DND-41 (cell line): ENCODE results near the gene PIEZO1.

Experiments used
- ATAC-seq: fragments of 200-7000 bp; cut with Tn5 transposase; 3 replicates; pipeline ENCODE4 v1.9.1; 2021; ENCODE audit warnings: low read depth; ENCODE audit not compliant: insufficient read depth
- DNase-seq: peaks from one replicate; pipeline ENCODE4 v3.0.0-alpha.2; 2020
- H2AFZ ChIP-seq: 2 replicates; pipeline ENCODE4 v1.6.0; 2012; ENCODE audit warnings: low read depth, low read length
- H3K27ac ChIP-seq: 2 replicates; pipeline ENCODE4 v1.5.1; 2012; ENCODE audit warnings: low read length, inconsistent platforms
- H3K27me3 ChIP-seq: fragments of 200-600 bp; sonication (generic); 2 replicates; pipeline ENCODE4 v1.6.0; 2012; ENCODE audit warnings: low read length, mild to moderate bottlenecking, inconsistent platforms; ENCODE audit not compliant: insufficient read depth, poor library complexity
- H3K36me3 ChIP-seq: 2 replicates; pipeline ENCODE4 v1.5.1; 2012; ENCODE audit warnings: low read length, inconsistent platforms; ENCODE audit not compliant: insufficient read depth
- H3K4me1 ChIP-seq: 2 replicates; pipeline ENCODE4 v1.5.1; 2012; ENCODE audit warnings: mild to moderate bottlenecking, low read length; ENCODE audit not compliant: insufficient read depth
- H3K4me2 ChIP-seq: 2 replicates; pipeline ENCODE4 v1.6.0; 2012; ENCODE audit warnings: mild to moderate bottlenecking, moderate library complexity, low read length, inconsistent platforms; ENCODE audit not compliant: insufficient read depth
- H3K4me3 ChIP-seq, 2 experiments: fragments of 200-600 bp in 1 of 2; shearing (Covaris generic) in 1 of 2; 2 replicates each; pipeline ENCODE4 v1.5.1; 2012 to 2016; ENCODE audit warnings: inconsistent platforms in 2 of 2, low read length in 2 of 2, mild to moderate bottlenecking in 2 of 2, low read depth in 1 of 2, moderate library complexity in 1 of 2
- H3K79me2 ChIP-seq: 2 replicates; pipeline ENCODE4 v1.6.0; 2012; ENCODE audit warnings: low read length, inconsistent platforms; ENCODE audit not compliant: insufficient read depth
- H3K9ac ChIP-seq: 2 replicates; pipeline ENCODE4 v1.6.0; 2012; ENCODE audit warnings: low read depth, mild to moderate bottlenecking, inconsistent platforms, low read length, moderate library complexity
- H3K9me3 ChIP-seq: 2 replicates; pipeline ENCODE4 v1.5.1; 2012; ENCODE audit warnings: low read length, moderate library complexity, mild to moderate bottlenecking, inconsistent platforms; ENCODE audit not compliant: insufficient read depth, severe bottlenecking
- H4K20me1 ChIP-seq: 2 replicates; pipeline ENCODE4 v1.6.0; 2012; ENCODE audit warnings: low read length; ENCODE audit not compliant: insufficient read depth
- CTCF ChIP-seq: IDR thresholded peaks from 2 replicates; pipeline ENCODE4 v1.5.1; 2012; ENCODE audit warnings: borderline replicate concordance, low read length, moderate library complexity, mild to moderate bottlenecking; ENCODE audit not compliant: poor library complexity, severe bottlenecking; ENCODE audit errors: extremely low read depth
- EZH2 ChIP-seq: IDR thresholded peaks from 3 replicates; pipeline ENCODE4 v1.6.1; 2012; ENCODE audit warnings: borderline replicate concordance, low read depth, mild to moderate bottlenecking, moderate library complexity, low read length, inconsistent platforms; ENCODE audit not compliant: severe bottlenecking

Gene PIEZO1

GRCh38 chr16:88744577-88745521 lies 40.2 kb downstream of the PIEZO1 start:
- TF ChIP-seq CTCF (no peak), EZH2 (no peak)
- H3K4me3 ChIP-seq, result no peak overlapping the region
- no peaks in the 10 kb centered on the region for H3K27me3 ChIP-seq
- no peaks in the 10 kb centered on the region for H3K4me1 ChIP-seq
- no peak overlapping the region for H2AFZ ChIP-seq
- no peaks in the 10 kb centered on the region for H3K9me3 ChIP-seq
- H3K4me2 ChIP-seq, result no peak overlapping the region
- H3K9ac ChIP-seq, result no peak overlapping the region
- H4K20me1 ChIP-seq, result peaks cover 46% of the 10 kb centered on the region
- H3K79me2 ChIP-seq, result peaks cover 8% of the 10 kb centered on the region
- ATAC-seq (no peak), DNase-seq (no peak)
- H3K36me3 ChIP-seq, result peaks cover 55% of the 10 kb centered on the region
- no peak overlapping the region for H3K27ac ChIP-seq

- Histone ChIP-seq H3K4me1 (no peaks in the 10 kb centered on the region), H3K36me3 (peaks cover 55% of the 10 kb centered on the region), H3K4me2 (no peak overlapping the region), H3K9me3 (no peaks in the 10 kb centered on the region), H3K9ac (no peak overlapping the region), H3K4me3 (no peak overlapping the region), H3K27me3 (no peaks in the 10 kb centered on the region), H2AFZ (no peak overlapping the region), H4K20me1 (peaks cover 47% of the 10 kb centered on the region), H3K79me2 (peaks cover 8% of the 10 kb centered on the region), H3K27ac (no peak overlapping the region)
- peak; percentile 67 for ATAC-seq
- peak; percentile 82 for TF ChIP-seq CTCF
- no peak for TF ChIP-seq EZH2
- DNase-seq, result peak; percentile 65
These were observed 41.1 kb downstream of the PIEZO1 start for GRCh38 chr16:88743693-88744576.

GRCh38 chr16:88742896-88743605 lies 42.0 kb downstream of the PIEZO1 start:
- ATAC-seq, result no peak
- Histone ChIP-seq H3K27ac (no peak overlapping the region), H3K4me1 (no peaks in the 10 kb centered on the region)

More at GRCh38 chr16:88742896-88743605, 42.0 kb downstream of the PIEZO1 start:
- H2AFZ ChIP-seq, result no peak overlapping the region
- TF ChIP-seq CTCF, result no peak
- no peak for TF ChIP-seq EZH2
- peaks cover 50% of the 10 kb centered on the region for H4K20me1 ChIP-seq
- no peak overlapping the region for H3K9ac ChIP-seq
- H3K9me3 ChIP-seq, result no peaks in the 10 kb centered on the region
- no peak overlapping the region for H3K4me2 ChIP-seq
- H3K4me3 ChIP-seq, result no peak overlapping the region
- peaks cover 55% of the 10 kb centered on the region for H3K36me3 ChIP-seq
- H3K27me3 ChIP-seq, result no peaks in the 10 kb centered on the region
- H3K79me2 ChIP-seq, result peaks cover 8% of the 10 kb centered on the region
- no peak for DNase-seq
